Measurements from ENCODE around the gene TMEM245. TPM values are rescaled to one million over a fixed set of nuclear protein-coding genes. Genes with fewer than 3 reads are reported as not detected.

TMEM245 gene
- total RNA-seq, 1 experiment from 2014 or later = 34.8 TPM

- no peak for TF ChIP-seq ELF1 (IDR thresholded peaks at IDR 0.05; ENCODE audit: borderline replicate concordance, low read depth)
- TF ChIP-seq RAD21 (IDR thresholded peaks at IDR 0.05; ENCODE audit: low read depth) = no peak
- no peak for TF ChIP-seq EZH2 (IDR thresholded peaks at IDR 0.05)
- TF ChIP-seq SRF (IDR thresholded peaks at IDR 0.05; ENCODE audit: low read depth) = no peak
- TF ChIP-seq ZBTB33 (IDR thresholded peaks at IDR 0.05; ENCODE audit: extremely low read depth, insufficient replicate concordance, low read length) = no peak
- TF ChIP-seq EGR1 (IDR thresholded peaks at IDR 0.05; ENCODE audit: low read depth) = no peak
- TF ChIP-seq REST (IDR thresholded peaks at IDR 0.05; ENCODE audit: low read depth) = no peak
- TF ChIP-seq SIN3A (IDR thresholded peaks at IDR 0.05; ENCODE audit: low read depth) = no peak
- no peak for TF ChIP-seq POLR2AphosphoS5 (IDR thresholded peaks at IDR 0.05; ENCODE audit: low read depth, low read length)
- TF ChIP-seq ZNF274 (IDR thresholded peaks at IDR 0.05; ENCODE audit: low read depth, low read length) = no peak
- no peak for TF ChIP-seq YY1 (IDR thresholded peaks at IDR 0.05; ENCODE audit: extremely low read depth, insufficient replicate concordance, low read depth, low read length)
- no peak for TF ChIP-seq EZH2phosphoT487 (IDR thresholded peaks at IDR 0.05; ENCODE audit: borderline replicate concordance)
- no peak for TF ChIP-seq MAX (IDR thresholded peaks at IDR 0.05)
- no peak for TF ChIP-seq CTCF (IDR thresholded peaks at IDR 0.05 in 2 of 3, conservative IDR thresholded peaks at IDR 0.05 in 1 of 3; ENCODE audit: borderline replicate concordance in 1 of 3, insufficient read depth in 1 of 3, low read depth in 2 of 3, low read length in 2 of 3)
- TF ChIP-seq JUND (IDR thresholded peaks at IDR 0.05) = no peak
- ChIA-PET POLR2A (no interaction called here), CTCF (no interaction called here), RAD21 (ENCODE audit: low non-redundant PET in 1 of 2, low total read pairs in 2 of 2, uncharacterized antibody in 2 of 2, unreplicated experiment in 2 of 2) (no interaction called here)
- Histone ChIP-seq H3K4me1 (ENCODE audit: control insufficient read depth in 1 of 2, insufficient read depth in 2 of 2, low read length in 2 of 2) (peaks cover 22 to 28% of the 10 kb centered on the region in 2 experiments), H3K9ac (ENCODE audit: low read length) (no peak overlapping the region), H3K27ac (ENCODE audit: low read depth, low read length) (no peak overlapping the region), H4K20me1 (ENCODE audit: insufficient read depth) (no peaks in the 10 kb centered on the region; the same call in 1 of the 2 replicates), H3K36me3 (ENCODE audit: control insufficient read depth in 1 of 2, insufficient read depth in 2 of 2, low read length in 2 of 2) (peaks cover 0 to 5% of the 10 kb centered on the region in 2 experiments; a peak in 1 of 4 replicates), H3K9me2 (ENCODE audit: insufficient read depth) (no peaks in the 10 kb centered on the region), H3K4me2 (ENCODE audit: low read length) (no peak overlapping the region), H3K27me3 (ENCODE audit: insufficient read depth, low read length) (no peaks in the 10 kb centered on the region), H3K4me3 (replicated peaks in 1 of 2; ENCODE audit: low read depth in 1 of 2, low read length in 2 of 2) (no peak overlapping the region), H3K9me3 (ENCODE audit: control insufficient read depth in 1 of 2, insufficient read depth in 1 of 2, low read depth in 1 of 2, low read length in 2 of 2) (no peaks in the 10 kb centered on the region), H2AFZ (ENCODE audit: low read depth, low read length, poor library complexity, severe bottlenecking) (no peak overlapping the region), H3K79me2 (ENCODE audit: insufficient read depth, low read length) (peaks cover 88% of the 10 kb centered on the region)
- no TSS peak for BruUV-seq (replicated peaks)
- intact Hi-C loops (cut with micrococcal nuclease) = no loop called here
- ATAC-seq = no peak
- DNase-seq (ENCODE audit: low read depth, low spot score) = no peak
Observed at GRCh38 chr9:108997112-108997511, 122.6 kb downstream of the TMEM245 start.
